ENCODE results near the gene ZNF319. TPM values are rescaled to one million over a fixed set of nuclear protein-coding genes. Genes with fewer than 3 reads are reported as not detected.

ZNF319 gene
- total RNA-seq, 4 donors from 2014 or later = 4.1 to 12.2 (median 5.1) TPM

DNA sequence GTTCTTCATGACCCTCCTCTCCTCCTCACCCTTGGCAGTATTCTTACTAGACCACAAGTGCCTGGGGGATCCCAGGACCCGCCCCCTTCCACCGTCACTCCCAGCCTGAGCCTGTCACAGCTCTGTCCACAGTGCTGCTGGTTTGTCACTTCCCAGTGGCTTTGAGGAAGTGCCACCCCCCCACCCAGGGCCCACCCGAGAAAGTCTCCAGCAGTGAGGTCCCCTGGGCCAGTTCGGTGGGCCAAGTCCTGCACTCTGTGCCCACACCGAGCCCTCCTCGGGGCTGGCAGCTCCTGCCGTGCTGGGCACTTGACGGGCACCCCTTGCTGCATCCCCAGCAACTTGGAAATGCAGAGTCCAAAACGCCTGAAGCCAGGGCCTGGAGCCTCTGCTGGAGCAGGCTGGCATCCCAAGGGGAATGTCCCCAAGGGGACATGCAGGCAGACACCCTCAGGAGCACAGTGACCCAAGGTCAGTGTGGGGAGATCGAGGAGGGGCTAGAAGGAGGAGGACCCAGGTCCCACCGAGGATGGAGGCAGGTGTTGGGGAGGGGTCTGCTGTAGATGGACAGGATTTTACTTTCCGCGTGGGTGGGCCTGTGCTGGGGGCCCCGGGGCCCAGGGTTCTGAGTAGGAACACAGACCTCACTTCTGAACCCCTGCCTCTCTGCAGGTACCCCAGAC lies 40.6 kb upstream of the ZNF319 start:
- TF ChIP-seq, protein P1, sequence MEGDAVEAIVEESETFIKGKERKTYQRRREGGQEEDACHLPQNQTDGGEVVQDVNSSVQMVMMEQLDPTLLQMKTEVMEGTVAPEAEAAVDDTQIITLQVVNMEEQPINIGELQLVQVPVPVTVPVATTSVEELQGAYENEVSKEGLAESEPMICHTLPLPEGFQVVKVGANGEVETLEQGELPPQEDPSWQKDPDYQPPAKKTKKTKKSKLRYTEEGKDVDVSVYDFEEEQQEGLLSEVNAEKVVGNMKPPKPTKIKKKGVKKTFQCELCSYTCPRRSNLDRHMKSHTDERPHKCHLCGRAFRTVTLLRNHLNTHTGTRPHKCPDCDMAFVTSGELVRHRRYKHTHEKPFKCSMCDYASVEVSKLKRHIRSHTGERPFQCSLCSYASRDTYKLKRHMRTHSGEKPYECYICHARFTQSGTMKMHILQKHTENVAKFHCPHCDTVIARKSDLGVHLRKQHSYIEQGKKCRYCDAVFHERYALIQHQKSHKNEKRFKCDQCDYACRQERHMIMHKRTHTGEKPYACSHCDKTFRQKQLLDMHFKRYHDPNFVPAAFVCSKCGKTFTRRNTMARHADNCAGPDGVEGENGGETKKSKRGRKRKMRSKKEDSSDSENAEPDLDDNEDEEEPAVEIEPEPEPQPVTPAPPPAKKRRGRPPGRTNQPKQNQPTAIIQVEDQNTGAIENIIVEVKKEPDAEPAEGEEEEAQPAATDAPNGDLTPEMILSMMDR (IDR thresholded peaks at IDR 0.05; ENCODE audit: low read depth) = no peak

DNA sequence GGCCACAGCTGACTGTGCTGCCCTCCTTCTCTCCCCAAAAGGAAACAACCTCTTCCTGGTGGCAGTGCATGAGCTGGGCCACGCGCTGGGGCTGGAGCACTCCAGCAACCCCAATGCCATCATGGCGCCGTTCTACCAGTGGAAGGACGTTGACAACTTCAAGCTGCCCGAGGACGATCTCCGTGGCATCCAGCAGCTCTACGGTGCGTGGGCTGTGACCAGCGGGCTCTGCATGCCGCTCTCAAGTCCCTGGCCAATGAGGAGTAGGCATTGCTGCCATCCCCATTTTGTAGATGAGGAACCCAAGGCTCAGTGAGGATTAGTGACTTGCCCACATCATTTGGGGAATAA lies 40.0 kb upstream of the ZNF319 start:
- TF ChIP-seq, protein P1 (IDR thresholded peaks at IDR 0.05; ENCODE audit: low read depth) = no peak

DNA sequence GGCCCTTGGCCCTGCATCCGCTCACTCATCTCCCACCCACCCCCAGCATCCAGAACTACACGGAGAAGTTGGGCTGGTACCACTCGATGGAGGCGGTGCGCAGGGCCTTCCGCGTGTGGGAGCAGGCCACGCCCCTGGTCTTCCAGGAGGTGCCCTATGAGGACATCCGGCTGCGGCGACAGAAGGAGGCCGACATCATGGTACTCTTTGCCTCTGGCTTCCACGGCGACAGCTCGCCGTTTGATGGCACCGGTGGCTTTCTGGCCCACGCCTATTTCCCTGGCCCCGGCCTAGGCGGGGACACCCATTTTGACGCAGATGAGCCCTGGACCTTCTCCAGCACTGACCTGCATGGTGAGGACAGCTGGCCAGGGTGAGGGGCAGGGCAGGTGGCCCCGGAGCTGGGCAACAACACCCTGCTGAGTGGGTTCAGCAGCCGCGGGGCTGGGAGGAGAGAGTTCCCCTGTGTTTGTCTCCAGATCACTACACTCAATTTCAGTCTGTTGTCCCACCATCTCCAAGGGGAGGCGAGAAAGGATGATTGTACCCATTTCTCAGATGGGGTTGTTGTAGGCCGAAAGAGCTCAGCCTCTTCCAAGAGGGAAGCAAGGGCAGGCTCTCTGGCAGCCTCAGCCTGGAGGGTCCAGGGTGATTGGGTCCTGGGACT lies 39.5 kb upstream of the ZNF319 start:
- TF ChIP-seq, protein P1 (IDR thresholded peaks at IDR 0.05; ENCODE audit: low read depth) = no peak

DNA sequence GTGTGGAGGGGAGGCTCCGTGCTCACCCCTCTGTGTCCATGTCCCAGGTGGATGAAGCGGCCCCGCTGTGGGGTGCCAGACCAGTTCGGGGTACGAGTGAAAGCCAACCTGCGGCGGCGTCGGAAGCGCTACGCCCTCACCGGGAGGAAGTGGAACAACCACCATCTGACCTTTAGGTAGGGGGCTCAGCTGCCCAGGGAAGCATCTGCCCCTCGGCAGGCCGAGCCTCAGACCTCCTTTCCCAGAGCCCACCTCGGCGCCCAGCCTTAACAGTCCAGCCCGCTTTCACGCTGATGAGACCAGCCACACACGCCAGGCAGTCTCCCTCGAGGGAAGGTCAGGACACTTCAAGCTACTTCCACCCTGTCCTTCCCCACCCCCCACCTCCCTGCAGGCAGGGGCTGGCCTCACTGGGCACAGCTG lies 37.8 kb upstream of the ZNF319 start:
- TF ChIP-seq, protein P1 (IDR thresholded peaks at IDR 0.05; ENCODE audit: low read depth) = no peak

DNA sequence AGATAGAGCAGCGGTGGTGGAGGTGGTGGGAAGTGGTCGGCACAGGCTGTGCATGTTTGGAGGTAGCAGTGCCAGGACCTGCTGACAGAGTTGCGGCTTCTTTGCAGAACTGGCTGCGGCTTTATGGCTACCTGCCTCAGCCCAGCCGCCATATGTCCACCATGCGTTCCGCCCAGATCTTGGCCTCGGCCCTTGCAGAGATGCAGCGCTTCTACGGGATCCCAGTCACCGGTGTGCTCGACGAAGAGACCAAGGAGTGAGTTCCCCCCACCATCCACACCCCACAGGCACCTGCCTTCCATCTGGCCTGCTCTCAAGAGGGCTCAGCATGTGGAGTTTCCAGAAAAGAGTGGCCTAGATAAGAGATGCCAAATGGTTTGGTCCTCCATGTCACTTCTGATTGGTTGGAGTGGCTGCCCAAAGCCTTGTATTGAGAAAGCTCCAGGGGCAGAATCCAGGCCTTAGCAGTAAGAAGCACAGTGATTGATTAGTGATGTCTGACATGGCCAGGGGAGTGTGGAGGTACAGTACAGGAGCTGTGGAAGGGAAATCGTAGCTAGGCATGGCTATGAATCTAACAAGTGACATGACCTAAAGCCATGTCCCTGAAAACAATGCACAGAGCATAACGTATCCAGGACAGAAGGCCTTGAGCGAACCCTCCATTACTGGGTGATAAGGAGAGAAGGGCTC lies 37.0 kb upstream of the ZNF319 start:
- TF ChIP-seq, protein P1 (IDR thresholded peaks at IDR 0.05; ENCODE audit: low read depth) = no peak

DNA sequence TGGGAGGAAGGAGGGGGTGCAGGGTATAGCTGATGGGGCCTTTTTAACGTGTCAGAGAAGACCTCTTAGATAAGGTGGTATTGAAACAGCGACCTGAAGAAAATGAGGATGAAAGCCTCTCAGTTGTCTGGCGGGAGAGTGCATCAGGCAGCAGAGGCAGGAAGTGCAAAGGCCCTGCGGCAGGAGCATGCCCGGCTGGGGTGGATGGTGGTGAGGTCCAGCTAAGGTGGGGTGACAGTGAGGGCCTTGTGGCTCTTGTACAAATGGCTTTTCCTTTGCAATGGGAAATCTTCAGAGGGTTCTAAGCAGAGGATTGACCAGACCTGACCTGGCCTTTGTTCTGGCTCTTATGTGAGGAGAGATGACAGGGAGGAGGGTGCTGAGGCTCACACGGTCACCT lies 36.5 kb upstream of the ZNF319 start:
- TF ChIP-seq, protein P1 (IDR thresholded peaks at IDR 0.05; ENCODE audit: low read depth) = no peak

All from subcutaneous adipose tissue (tissue), 4 donors.